H1 (cell line): ENCODE data around the gene RNU7-1. TPM values are rescaled to one million over a fixed set of nuclear protein-coding genes. Genes with fewer than 3 reads are reported as not detected.

Experiments
- CTCF ChIA-PET: fragments of 300-600 bp; sonication (Branson Sonifier 250); formaldehyde crosslinking; loops from one replicate; lab custom pipeline; 2021; ENCODE audit not compliant: partially characterized antibody; lab: Charles Lee
- POLR2A ChIA-PET: fragments of 300-600 bp; sonication (Branson Sonifier 250); formaldehyde crosslinking; loops from one replicate; lab custom pipeline; 2021; ENCODE audit warnings: inconsistent platforms; ENCODE audit not compliant: partially characterized antibody; lab: Charles Lee
- DNase-seq, 2 experiments: peaks; one replicate each; pipeline versions ENCODE4 v3.0.0 to v3.0.0-alpha.2; 2010 to 2022; ENCODE audit warnings: low spot score in 2 of 2, low read depth in 1 of 2, mixed read lengths in 1 of 2
- FAIRE-seq: peaks from 2 replicates; lab custom pipeline; 2011; peaks lifted over from hg19 to GRCh38; lab: Jason Lieb, UNC
- H2AFZ ChIP-seq: 2 replicates; pipeline ENCODE4 v1.8.1; 2012; ENCODE audit warnings: low read length, inconsistent platforms
- H2AK5ac ChIP-seq: 2 replicates; pipeline ENCODE4 v1.6.1; 2013; ENCODE audit warnings: low read depth, low read length
- H2BK120ac ChIP-seq: replicated peaks from 2 replicates; pipeline ENCODE3; 2013; ENCODE audit warnings: low read depth, low read length, inconsistent platforms
- H2BK12ac ChIP-seq: 2 replicates; pipeline ENCODE4 v1.6.1; 2013; ENCODE audit warnings: low read depth, low read length
- H2BK15ac ChIP-seq: 2 replicates; pipeline ENCODE4 v1.6.1; 2013; ENCODE audit warnings: low read length
- H2BK20ac ChIP-seq: 2 replicates; pipeline ENCODE4 v1.6.1; 2013; ENCODE audit warnings: low read length
- H2BK5ac ChIP-seq: 2 replicates; pipeline ENCODE4 v1.6.1; 2013; ENCODE audit warnings: low read depth, low read length
- H3K14ac ChIP-seq: 2 replicates; pipeline ENCODE4 v1.6.1; 2013; ENCODE audit warnings: inconsistent platforms; ENCODE audit not compliant: insufficient read length
- H3K18ac ChIP-seq: 2 replicates; pipeline ENCODE4 v1.6.1; 2013; ENCODE audit warnings: low read length; ENCODE audit errors: extremely low read depth
- H3K23ac ChIP-seq: 2 replicates; pipeline ENCODE4 v1.6.1; 2013; ENCODE audit warnings: inconsistent platforms; ENCODE audit not compliant: insufficient read length
- H3K23me2 ChIP-seq: 2 replicates; pipeline ENCODE4 v1.6.1; 2013; ENCODE audit warnings: low read depth, low read length
- H3K27ac ChIP-seq: 2 replicates; pipeline ENCODE4 v1.6.1; 2011; ENCODE audit warnings: low read depth, low read length, inconsistent platforms
- H3K27me3 ChIP-seq, 4 experiments: replicated peaks in 1 of 4; 1 replicate in 1 of 4; 2 replicates in 3 of 4; pipeline versions ENCODE4 v1.6.1 to v1.8.1; 2011 to 2013; ENCODE audit warnings: low read length in 3 of 4, mild to moderate bottlenecking in 3 of 4, inconsistent platforms in 2 of 4, mixed read lengths in 2 of 4, moderate library complexity in 1 of 4; ENCODE audit not compliant: control insufficient read depth in 3 of 4, insufficient read depth in 3 of 4; ENCODE audit errors: extremely low read depth in 1 of 4
- H3K36me3 ChIP-seq, 4 experiments: 2 replicates each; pipeline versions ENCODE4 v1.6.1 to v1.8.1; 2011 to 2013; ENCODE audit warnings: mild to moderate bottlenecking in 4 of 4, low read length in 3 of 4, moderate library complexity in 2 of 4, control low read depth in 1 of 4, inconsistent platforms in 1 of 4; ENCODE audit not compliant: insufficient read depth in 4 of 4, control insufficient read depth in 2 of 4
- H3K4ac ChIP-seq: replicated peaks from 2 replicates; pipeline ENCODE3; 2013; ENCODE audit warnings: low read length, low read depth, mixed read lengths, inconsistent platforms; ENCODE audit not compliant: insufficient read length
- H3K4me1 ChIP-seq, 4 experiments: replicated peaks in 1 of 4; 1 replicate in 1 of 4; 2 replicates in 3 of 4; pipeline versions ENCODE4 v1.6.1 to v1.8.1; 2011 to 2013; ENCODE audit warnings: low read length in 3 of 4, inconsistent platforms in 2 of 4, mixed read lengths in 1 of 4; ENCODE audit not compliant: insufficient read depth in 4 of 4, control insufficient read depth in 3 of 4
- H3K4me2 ChIP-seq, 2 experiments: 2 replicates each; pipeline versions ENCODE4 v1.6.1 to v1.8.1; 2011 to 2013; ENCODE audit warnings: low read depth in 2 of 2, low read length in 2 of 2, control low read depth in 1 of 2, inconsistent platforms in 1 of 2, mild to moderate bottlenecking in 1 of 2; ENCODE audit not compliant: insufficient read depth in 1 of 2
- H3K4me3 ChIP-seq, 4 experiments: fragments of 200-600, 300-600 bp in 1 of 4; sonication (generic), shearing (Covaris generic), sonication (Bioruptor Twin) in 1 of 4; 2 replicates each; pipeline versions ENCODE4 v1.5.1 to v1.8.1; 2011 to 2016; ENCODE audit warnings: low read length in 4 of 4, low read depth in 3 of 4, control low read depth in 2 of 4, inconsistent platforms in 2 of 4, mild to moderate bottlenecking in 2 of 4, mixed read lengths in 1 of 4, moderate library complexity in 1 of 4; ENCODE audit not compliant: insufficient read depth in 2 of 4; ENCODE audit errors: extremely low read depth in 1 of 4
- H3K56ac ChIP-seq: replicated peaks from 2 replicates; pipeline ENCODE3; 2013; ENCODE audit warnings: low read depth, mild to moderate bottlenecking, mixed read lengths, low read length, inconsistent platforms; ENCODE audit not compliant: insufficient read length
- H3K79me1 ChIP-seq: 2 replicates; pipeline ENCODE4 v1.6.1; 2013; ENCODE audit warnings: low read depth, low read length, control low read depth
- H3K79me2 ChIP-seq, 2 experiments: 2 replicates each; pipeline versions ENCODE4 v1.6.1 to v1.8.1; 2012 to 2013; ENCODE audit warnings: low read length in 2 of 2, mild to moderate bottlenecking in 2 of 2, inconsistent platforms in 1 of 2; ENCODE audit not compliant: insufficient read depth in 2 of 2, control insufficient read depth in 1 of 2
- H3K9ac ChIP-seq, 4 experiments: replicated peaks in 1 of 4; 1 replicate in 1 of 4; 2 replicates in 3 of 4; pipeline versions ENCODE4 v1.6.1 to v1.8.1; 2011 to 2013; ENCODE audit warnings: low read depth in 3 of 4, low read length in 3 of 4, control low read depth in 2 of 4, mild to moderate bottlenecking in 2 of 4, moderate library complexity in 2 of 4, inconsistent platforms in 1 of 4; ENCODE audit errors: extremely low read depth in 1 of 4
- H3K9me3 ChIP-seq, 2 experiments: 2 replicates each; pipeline versions ENCODE4 v1.6.1 to v1.8.1; 2012 to 2013; ENCODE audit warnings: mild to moderate bottlenecking in 2 of 2, moderate library complexity in 2 of 2, control low read depth in 1 of 2, inconsistent platforms in 1 of 2, low read depth in 1 of 2, low read length in 1 of 2, mixed read lengths in 1 of 2; ENCODE audit not compliant: insufficient read depth in 2 of 2
- H4K20me1 ChIP-seq, 2 experiments: replicated peaks in 1 of 2; 2 replicates each; pipeline versions ENCODE3 to v1.8.1; 2011 to 2013; ENCODE audit warnings: inconsistent platforms in 2 of 2, low read length in 2 of 2, mild to moderate bottlenecking in 1 of 2; ENCODE audit not compliant: insufficient read depth in 2 of 2, control insufficient read depth in 1 of 2
- H4K5ac ChIP-seq: 2 replicates; pipeline ENCODE4 v1.6.1; 2013; ENCODE audit warnings: low read length, low read depth, mixed read lengths, inconsistent platforms; ENCODE audit not compliant: insufficient read length
- H4K8ac ChIP-seq: 2 replicates; pipeline ENCODE4 v1.8.0; 2013; ENCODE audit warnings: mild to moderate bottlenecking, moderate library complexity, low read length, inconsistent platforms; ENCODE audit not compliant: insufficient read depth; ENCODE audit errors: extremely low read depth
- H4K91ac ChIP-seq: replicated peaks from 2 replicates; pipeline ENCODE3; 2013; ENCODE audit warnings: low read length, mixed read lengths, inconsistent platforms; ENCODE audit not compliant: insufficient read length
- EGR1 ChIP-seq: IDR thresholded peaks from 2 replicates; pipeline ENCODE4 v1.6.1; 2011; ENCODE audit warnings: low read depth, low read length, borderline replicate concordance
- WGBS, 2 experiments: shearing (Covaris generic) in 1 of 2; methylation state at CpG; one replicate each; pipeline versions ENCODE4 v1.1.6 to v1.1.7; 2013 to 2015; ENCODE audit warnings: low lambda C conversion rate in 2 of 2, mixed read lengths in 2 of 2, inconsistent platforms in 1 of 2, low coverage in 1 of 2, missing lambda C conversion rate in 1 of 2; ENCODE audit not compliant: insufficient replicate concordance in 2 of 2, insufficient coverage in 1 of 2, insufficient read length in 1 of 2; ENCODE audit errors: extremely low coverage in 1 of 2, missing lambda C conversion rate in 1 of 2; 5-methylcytosine and 5-hydroxymethylcytosine counted together
- polyA plus RNA-seq, 7 experiments: library from polyadenylated mRNA; depleted of rRNA in 3 of 7; stranded (reverse) in 5 of 7; unstranded in 2 of 7; fragments of >200 nt in 5 of 7; fragments of 200-250 nt in 2 of 7; gene quantifications; 1 replicate in 5 of 7; 2 replicates in 1 of 7; 4 replicates in 1 of 7; pipeline versions ENCODE4 v1.2.1 to v1.2.3, GENCODE V29; 2011 to 2013; ENCODE audit warnings: missing spikeins in 2 of 7, mixed read lengths in 2 of 7
- total RNA-seq: library from RNA; stranded (reverse); fragmentation: NEBNext Ultra II Directional; extraction: Animal tissue kit (Norgen Biotek cat#: 25700); gene quantifications from 2 replicates; pipeline ENCODE4 v1.2.1, GENCODE V29; 2021

RNU7-1 gene
- total and polyA plus RNA-seq, 2 of the 8 experiments (the other 6 are each of a cell fraction or from before 2014, with no cell fraction given): not detected

- 87% methylated on average over 19 of the region's 22 CpGs; no CpG with 5 or more reads in 1 of the 2 experiments for WGBS, 2 experiments
- H2BK5ac ChIP-seq: 0 out of 2 replicates have a peak overlapping the region, but pooled peaks have one; percentile 13
- POLR2A ChIA-PET: interaction anchor here (0.6 to 44.0 kb wide), 3 partner anchors 10 to 81 kb away, joined by 3 to 1596 read pairs (median 1596); partner anchors contain the start of genes ATN1, C12orf57, EMG1 and PHB2
Observed at GRCh38 chr12:6955108-6956020, 11.7 kb downstream of the RNU7-1 start.

More at GRCh38 chr12:6955108-6956020, 11.7 kb downstream of the RNU7-1 start:
- H3K23me2 ChIP-seq: no peaks in the 10 kb centered on the region
- H3K4ac ChIP-seq: no peak overlapping the region
- no peak overlapping the region for H3K56ac ChIP-seq
- no peak overlapping the region for H3K23ac ChIP-seq
- H2AK5ac ChIP-seq: no peak overlapping the region
- no peak for TF ChIP-seq EGR1
- H3K36me3 ChIP-seq: no peaks in the 10 kb centered on the region
- H2BK120ac ChIP-seq: no peak overlapping the region
- no peaks in the 10 kb centered on the region for H3K27me3 ChIP-seq
- peaks cover 4% of the 10 kb centered on the region; the same call in 1 of the 2 replicates for H3K79me1 ChIP-seq
- H4K91ac ChIP-seq: no peak overlapping the region
- no peak for DNase-seq
- peaks cover 0 to 15% (median 7%) of the 10 kb centered on the region in 4 experiments; a peak in 4 of 7 replicates for H3K4me1 ChIP-seq
- H3K79me2 ChIP-seq: no peaks in the 10 kb centered on the region
- H2AFZ ChIP-seq: no peak overlapping the region
- no peak overlapping the region for H3K18ac ChIP-seq
- no peak overlapping the region for H2BK12ac ChIP-seq
- no peak overlapping the region for H3K4me2 ChIP-seq
- no peaks in the 10 kb centered on the region for H3K9me3 ChIP-seq
- H4K8ac ChIP-seq: no peak overlapping the region
- H2BK15ac ChIP-seq: no peak overlapping the region; the same call in 1 of the 2 replicates
- no peak overlapping the region for H3K4me3 ChIP-seq
- no peaks in the 10 kb centered on the region for H4K20me1 ChIP-seq
- H3K27ac ChIP-seq: 0 out of 2 replicates have a peak overlapping the region, but pooled peaks have one; percentile 1
- CTCF ChIA-PET: interaction anchor here (1.1 to 12.2 kb wide), 4 partner anchors 9 to 86 kb away, joined by 3 to 277 read pairs (median 3); partner anchors contain the start of genes C12orf57, LPCAT3 and RNU7-1
- H3K9ac ChIP-seq: no peak overlapping the region
- H3K14ac ChIP-seq: no peak overlapping the region
- H4K5ac ChIP-seq: no peak overlapping the region
- no peak overlapping the region for H2BK20ac ChIP-seq
- FAIRE-seq: no peak
